Endothelial cell of umbilical vein (primary cell): ENCODE data around the gene FAM221B. TPM values are rescaled to one million over a fixed set of nuclear protein-coding genes. Genes with fewer than 3 reads are reported as not detected.

Experiments
- BruUV-seq: library from RNA; stranded (reverse); fragments of 400-500 nt; replicated peaks from 2 replicates; lab custom pipeline; 2021; lab: Mats Ljungman, UMichigan
- CTCF ChIA-PET: fragments of 300-600, 350-600 bp; sonication (Branson Sonifier 250); formaldehyde crosslinking; loops from one replicate; lab custom pipeline; 2021; ENCODE audit warnings: antibody characterized with exemption, inconsistent platforms; lab: Charles Lee
- POLR2A ChIA-PET: fragments of 300-600, 350-600 bp; sonication (Branson Sonifier 250); formaldehyde crosslinking; loops from one replicate; lab custom pipeline; 2021; ENCODE audit warnings: antibody characterized with exemption, inconsistent platforms; lab: Charles Lee
- DNase-seq: peaks from one replicate; pipeline ENCODE4 v3.0.0-alpha.2; 2011; ENCODE audit warnings: low read depth, low spot score
- FAIRE-seq: peaks from 2 replicates; lab custom pipeline; 2011; peaks lifted over from hg19 to GRCh38; lab: Jason Lieb, UNC
- H2AFZ ChIP-seq: 2 replicates; pipeline ENCODE4 v1.6.0; 2012; ENCODE audit warnings: low read depth, low read length, control low read depth, inconsistent platforms
- H3K27ac ChIP-seq: 2 replicates; pipeline ENCODE4 v1.5.1; 2011; ENCODE audit warnings: low read depth, mild to moderate bottlenecking, control low read depth, low read length, moderate library complexity; ENCODE audit not compliant: insufficient read depth
- H3K27me3 ChIP-seq, 2 experiments: 2 replicates each; pipeline versions ENCODE4 v1.6.0 to v1.6.1; 2011; ENCODE audit warnings: low read length in 2 of 2, mixed read lengths in 1 of 2; ENCODE audit not compliant: control insufficient read depth in 2 of 2, insufficient read depth in 2 of 2
- H3K36me3 ChIP-seq, 2 experiments: 2 replicates in 1 of 2; 3 replicates in 1 of 2; pipeline ENCODE4 v1.5.1; 2011; ENCODE audit warnings: low read length in 2 of 2, mild to moderate bottlenecking in 1 of 2, moderate library complexity in 1 of 2; ENCODE audit not compliant: control insufficient read depth in 2 of 2, insufficient read depth in 2 of 2; ENCODE audit errors: extremely low read depth in 1 of 2
- H3K4me1 ChIP-seq: 3 replicates; pipeline ENCODE4 v1.5.1; 2011; ENCODE audit warnings: mild to moderate bottlenecking, low read length; ENCODE audit not compliant: control insufficient read depth, insufficient read depth; ENCODE audit errors: extremely low read depth
- H3K4me2 ChIP-seq: 2 replicates; pipeline ENCODE4 v1.6.1; 2011; ENCODE audit warnings: low read length, control low read depth, mixed read lengths; ENCODE audit not compliant: insufficient read depth
- H3K4me3 ChIP-seq, 3 experiments: fragments of 200-600 bp in 1 of 3; sonication (generic), shearing (Covaris generic) in 1 of 3; replicated peaks in 1 of 3; 2 replicates each; pipeline ENCODE4 v1.5.1; 2011 to 2016; ENCODE audit warnings: control low read depth in 3 of 3, low read length in 3 of 3, mild to moderate bottlenecking in 2 of 3, inconsistent platforms in 1 of 3, low read depth in 1 of 3, moderate library complexity in 1 of 3; ENCODE audit not compliant: insufficient read depth in 1 of 3
- H3K79me2 ChIP-seq: 2 replicates; pipeline ENCODE4 v1.6.0; 2012; ENCODE audit warnings: low read length, inconsistent platforms; ENCODE audit not compliant: control insufficient read depth, insufficient read depth
- H3K9ac ChIP-seq: replicated peaks from 2 replicates; pipeline ENCODE3; 2011; ENCODE audit warnings: low read length, control low read depth; ENCODE audit not compliant: insufficient read depth; ENCODE audit errors: extremely low read depth
- H3K9me1 ChIP-seq: replicated peaks from 3 replicates; pipeline ENCODE4 v1.6.0; 2011; ENCODE audit warnings: mild to moderate bottlenecking, low read length; ENCODE audit not compliant: control insufficient read depth, insufficient read depth; ENCODE audit errors: extremely low read depth
- H3K9me3 ChIP-seq: replicated peaks from 2 replicates; pipeline ENCODE4 v1.5.1; 2012; ENCODE audit warnings: low read length, inconsistent platforms; ENCODE audit not compliant: control insufficient read depth, insufficient read depth
- H4K20me1 ChIP-seq: replicated peaks from 2 replicates; pipeline ENCODE3; 2011; ENCODE audit warnings: mild to moderate bottlenecking, low read length; ENCODE audit not compliant: control insufficient read depth, insufficient read depth; ENCODE audit errors: extremely low read depth
- CTCF ChIP-seq, 2 donors: IDR thresholded peaks; 1 replicate in 1 of 2; 2 replicates in 1 of 2; pipeline ENCODE4 v1.5.1; 2011; ENCODE audit warnings: low read length in 2 of 2, mild to moderate bottlenecking in 2 of 2, moderate library complexity in 2 of 2, control low read depth in 1 of 2, inconsistent platforms in 1 of 2, low read depth in 1 of 2; ENCODE audit not compliant: insufficient read depth in 1 of 2; ENCODE audit errors: extremely low read depth in 1 of 2
- MAX ChIP-seq: IDR thresholded peaks from 2 replicates; pipeline ENCODE4 v1.6.1; 2011; ENCODE audit not compliant: insufficient read depth, insufficient read length
- dilution Hi-C: fragments of 300-500 bp; cut with MboI; formaldehyde crosslinking; loops from one replicate; pipeline ENCODE4 v1.15.0; 2019; ENCODE audit warnings: low sequenced_read_pairs; ENCODE audit not compliant: extremely low pct_ligation_motif_present
- intact Hi-C: fragments of 100-400 bp; cut with micrococcal nuclease; formaldehyde crosslinking; loops from one replicate; pipeline ENCODE4 v1.10.0; 2022
- polyA plus RNA-seq, 4 experiments: library from polyadenylated mRNA; depleted of rRNA in 3 of 4; stranded (reverse) in 3 of 4; unstranded in 1 of 4; fragments of >200 nt; gene quantifications; 2 replicates each; pipeline versions ENCODE4 v1.2.1 to v1.2.3, GENCODE V29; 2011 to 2012; ENCODE audit warnings: missing spikeins in 1 of 4
- total RNA-seq: library from RNA; stranded (reverse); gene quantifications from 2 replicates; pipeline ENCODE4 v1.2.3, GENCODE V29; 2021

FAM221B gene
- total and polyA plus RNA-seq, 2 donors (not counting 3 experiments of a cell fraction or from before 2014, with no cell fraction given): not detected

- intact Hi-C loops: loop anchor here (1.0 to 5.0 kb wide), 7 partner anchors 11 to 121 kb away; partner anchors contain the start of genes CREB3, HINT2 and TLN1
- POLR2A ChIA-PET: no interaction called here
Observed at GRCh38 chr9:35826071-35826701, 2.3 kb downstream of the FAM221B start.

More at GRCh38 chr9:35826071-35826701, 2.3 kb downstream of the FAM221B start:
- Histone ChIP-seq H3K36me3 (no peaks in the 10 kb centered on the region), H3K27ac (no peak overlapping the region), H3K9me1 (no peaks in the 10 kb centered on the region), H3K4me1 (peaks cover 9% of the 10 kb centered on the region), H3K9ac (no peak overlapping the region), H3K4me2 (no peak overlapping the region), H4K20me1 (no peaks in the 10 kb centered on the region), H3K79me2 (no peaks in the 10 kb centered on the region), H3K27me3 (no peaks in the 10 kb centered on the region), H3K9me3 (no peaks in the 10 kb centered on the region), H2AFZ (peak overlapping the region; percentile 68), H3K4me3 (no peak overlapping the region)
- no TSS peak for BruUV-seq
- dilution Hi-C loops: no loop called here
- DNase-seq (peak; percentile 85), FAIRE-seq (peak; percentile 97)
- no peak for TF ChIP-seq MAX
- peak; percentile 72 to 90 for TF ChIP-seq CTCF (IDR thresholded peaks at IDR 0.05; ENCODE audit: extremely low read depth in 1 of 2, insufficient read depth in 1 of 2, low read depth in 1 of 2, low read length in 2 of 2)
- CTCF ChIA-PET: interaction anchor here (0.6 to 7.6 kb wide), 67 partner anchors 8 to 341 kb away, joined by 3 to 277 read pairs (median 5); partner anchors contain the start of genes CREB3, GBA2, HINT2 and HRCT1
